ENCODE results near the gene ZBTB32.

DNA sequence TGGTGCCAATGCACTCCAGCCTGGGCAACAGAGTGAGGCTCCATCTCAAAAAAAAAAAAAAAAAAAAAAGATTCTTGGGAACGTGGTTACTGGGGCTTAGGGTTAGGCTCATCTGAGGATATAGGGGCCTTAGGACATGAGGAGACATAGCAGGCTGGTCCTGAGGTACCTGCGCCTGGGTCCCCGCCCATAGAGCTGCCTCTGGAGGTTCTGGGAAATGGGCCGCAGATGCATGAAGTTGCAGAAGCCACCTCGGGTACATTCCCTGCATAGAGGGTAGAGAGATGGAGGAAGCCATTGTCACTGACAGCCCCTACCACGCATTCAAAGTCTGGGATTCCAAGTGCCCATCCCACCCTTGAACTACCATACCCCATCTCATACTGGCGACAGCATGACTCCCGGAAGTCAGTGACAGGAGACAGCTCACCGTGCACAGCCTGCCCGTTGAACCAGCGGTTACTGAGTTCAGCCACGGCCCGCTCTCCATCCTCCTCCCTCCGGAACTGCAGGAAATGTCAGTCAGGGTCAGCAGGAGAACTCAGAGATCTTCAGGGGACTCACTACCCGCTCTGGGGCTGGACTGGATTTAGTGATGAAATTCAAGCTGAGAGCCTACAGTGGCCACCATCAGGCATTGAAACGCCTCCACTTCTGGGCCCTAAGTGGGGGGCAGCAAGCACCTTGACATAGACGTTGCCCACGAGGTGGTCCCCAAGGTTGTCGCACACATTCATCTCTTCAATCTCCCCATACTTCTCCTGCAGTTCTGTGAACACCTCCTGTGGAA is 39.5 kb downstream of the ZBTB32 start:
- TF ChIP-seq, protein P1, sequence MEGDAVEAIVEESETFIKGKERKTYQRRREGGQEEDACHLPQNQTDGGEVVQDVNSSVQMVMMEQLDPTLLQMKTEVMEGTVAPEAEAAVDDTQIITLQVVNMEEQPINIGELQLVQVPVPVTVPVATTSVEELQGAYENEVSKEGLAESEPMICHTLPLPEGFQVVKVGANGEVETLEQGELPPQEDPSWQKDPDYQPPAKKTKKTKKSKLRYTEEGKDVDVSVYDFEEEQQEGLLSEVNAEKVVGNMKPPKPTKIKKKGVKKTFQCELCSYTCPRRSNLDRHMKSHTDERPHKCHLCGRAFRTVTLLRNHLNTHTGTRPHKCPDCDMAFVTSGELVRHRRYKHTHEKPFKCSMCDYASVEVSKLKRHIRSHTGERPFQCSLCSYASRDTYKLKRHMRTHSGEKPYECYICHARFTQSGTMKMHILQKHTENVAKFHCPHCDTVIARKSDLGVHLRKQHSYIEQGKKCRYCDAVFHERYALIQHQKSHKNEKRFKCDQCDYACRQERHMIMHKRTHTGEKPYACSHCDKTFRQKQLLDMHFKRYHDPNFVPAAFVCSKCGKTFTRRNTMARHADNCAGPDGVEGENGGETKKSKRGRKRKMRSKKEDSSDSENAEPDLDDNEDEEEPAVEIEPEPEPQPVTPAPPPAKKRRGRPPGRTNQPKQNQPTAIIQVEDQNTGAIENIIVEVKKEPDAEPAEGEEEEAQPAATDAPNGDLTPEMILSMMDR (tag by site-specific recombination; IDR thresholded peaks at IDR 0.05): no peak
- TF ChIP-seq ZNF274 (IDR thresholded peaks at IDR 0.05; ENCODE audit: low read length) (no peak), ZNF274 (tag by site-specific recombination; IDR thresholded peaks at IDR 0.05; ENCODE audit: borderline replicate concordance) (no peak), ZFP37 (tag by site-specific recombination; IDR thresholded peaks at IDR 0.05) (no peak), SP7 (tag by site-specific recombination; IDR thresholded peaks at IDR 0.05) (no peak), ZEB2 (tag by site-specific recombination; IDR thresholded peaks at IDR 0.05) (no peak)
- TF ChIP-seq, protein P2, sequence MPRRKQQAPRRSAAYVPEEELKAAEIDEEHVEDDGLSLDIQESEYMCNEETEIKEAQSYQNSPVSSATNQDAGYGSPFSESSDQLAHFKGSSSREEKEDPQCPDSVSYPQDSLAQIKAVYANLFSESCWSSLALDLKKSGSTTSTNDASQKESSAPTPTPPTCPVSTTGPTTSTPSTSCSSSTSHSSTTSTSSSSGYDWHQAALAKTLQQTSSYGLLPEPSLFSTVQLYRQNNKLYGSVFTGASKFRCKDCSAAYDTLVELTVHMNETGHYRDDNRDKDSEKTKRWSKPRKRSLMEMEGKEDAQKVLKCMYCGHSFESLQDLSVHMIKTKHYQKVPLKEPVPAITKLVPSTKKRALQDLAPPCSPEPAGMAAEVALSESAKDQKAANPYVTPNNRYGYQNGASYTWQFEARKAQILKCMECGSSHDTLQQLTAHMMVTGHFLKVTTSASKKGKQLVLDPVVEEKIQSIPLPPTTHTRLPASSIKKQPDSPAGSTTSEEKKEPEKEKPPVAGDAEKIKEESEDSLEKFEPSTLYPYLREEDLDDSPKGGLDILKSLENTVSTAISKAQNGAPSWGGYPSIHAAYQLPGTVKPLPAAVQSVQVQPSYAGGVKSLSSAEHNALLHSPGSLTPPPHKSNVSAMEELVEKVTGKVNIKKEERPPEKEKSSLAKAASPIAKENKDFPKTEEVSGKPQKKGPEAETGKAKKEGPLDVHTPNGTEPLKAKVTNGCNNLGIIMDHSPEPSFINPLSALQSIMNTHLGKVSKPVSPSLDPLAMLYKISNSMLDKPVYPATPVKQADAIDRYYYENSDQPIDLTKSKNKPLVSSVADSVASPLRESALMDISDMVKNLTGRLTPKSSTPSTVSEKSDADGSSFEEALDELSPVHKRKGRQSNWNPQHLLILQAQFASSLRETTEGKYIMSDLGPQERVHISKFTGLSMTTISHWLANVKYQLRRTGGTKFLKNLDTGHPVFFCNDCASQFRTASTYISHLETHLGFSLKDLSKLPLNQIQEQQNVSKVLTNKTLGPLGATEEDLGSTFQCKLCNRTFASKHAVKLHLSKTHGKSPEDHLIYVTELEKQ (tag by site-specific recombination; IDR thresholded peaks at IDR 0.05; ENCODE audit: borderline replicate concordance): no peak

All from HEK293 (cell line).